ENCODE results near the gene C9orf57.
A peak's percentile ranks its signal among the peaks of the same experiment; 100 is the strongest.

The C9orf57 gene

DNA sequence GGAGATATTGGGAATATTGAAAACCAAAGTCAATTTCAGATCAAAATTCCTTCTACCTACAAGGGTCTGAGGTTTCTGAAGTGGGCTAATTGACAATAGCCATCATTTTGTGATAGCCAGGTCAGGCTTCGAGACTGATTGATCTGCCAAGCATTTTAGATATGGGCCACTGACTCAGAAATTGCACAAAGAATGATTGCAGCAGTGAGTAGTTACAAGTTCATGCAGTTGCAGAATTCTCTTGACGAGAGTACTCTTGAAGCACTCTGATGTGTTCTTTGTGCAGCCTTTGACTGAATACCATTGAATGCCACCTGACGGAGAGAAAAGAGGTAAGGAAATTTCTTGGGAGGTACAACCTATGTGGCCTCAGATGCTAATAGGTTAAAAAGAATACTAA lies 8.3 kb downstream of the C9orf57 start:
- TF ChIP-seq, protein P1, sequence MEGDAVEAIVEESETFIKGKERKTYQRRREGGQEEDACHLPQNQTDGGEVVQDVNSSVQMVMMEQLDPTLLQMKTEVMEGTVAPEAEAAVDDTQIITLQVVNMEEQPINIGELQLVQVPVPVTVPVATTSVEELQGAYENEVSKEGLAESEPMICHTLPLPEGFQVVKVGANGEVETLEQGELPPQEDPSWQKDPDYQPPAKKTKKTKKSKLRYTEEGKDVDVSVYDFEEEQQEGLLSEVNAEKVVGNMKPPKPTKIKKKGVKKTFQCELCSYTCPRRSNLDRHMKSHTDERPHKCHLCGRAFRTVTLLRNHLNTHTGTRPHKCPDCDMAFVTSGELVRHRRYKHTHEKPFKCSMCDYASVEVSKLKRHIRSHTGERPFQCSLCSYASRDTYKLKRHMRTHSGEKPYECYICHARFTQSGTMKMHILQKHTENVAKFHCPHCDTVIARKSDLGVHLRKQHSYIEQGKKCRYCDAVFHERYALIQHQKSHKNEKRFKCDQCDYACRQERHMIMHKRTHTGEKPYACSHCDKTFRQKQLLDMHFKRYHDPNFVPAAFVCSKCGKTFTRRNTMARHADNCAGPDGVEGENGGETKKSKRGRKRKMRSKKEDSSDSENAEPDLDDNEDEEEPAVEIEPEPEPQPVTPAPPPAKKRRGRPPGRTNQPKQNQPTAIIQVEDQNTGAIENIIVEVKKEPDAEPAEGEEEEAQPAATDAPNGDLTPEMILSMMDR (conservative IDR thresholded peaks at IDR 0.05; ENCODE audit: low read length), result no peak
- no peak overlapping the region for H3K4me3 ChIP-seq (ENCODE audit: low read length)
- no peak for DNase-seq (ENCODE audit: low read depth)

DNA sequence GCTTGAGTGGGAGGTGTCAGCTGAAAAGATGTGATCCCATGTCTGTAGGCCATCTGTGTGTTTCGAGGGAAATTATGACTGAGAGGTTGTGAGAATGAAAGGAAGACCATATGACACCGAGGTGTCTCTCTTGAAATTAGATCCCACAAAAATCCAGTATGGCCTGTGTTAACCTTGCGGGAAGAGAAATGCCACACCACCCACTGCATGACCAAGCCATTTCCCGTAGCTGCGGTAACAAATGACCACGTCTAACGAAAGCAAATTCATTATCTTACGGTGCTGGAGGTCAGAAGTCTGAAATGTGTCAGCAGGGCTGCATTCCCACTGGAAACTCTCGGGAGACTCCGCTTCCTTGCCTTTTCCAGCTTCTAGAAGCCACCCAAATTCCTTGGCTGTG lies 11.6 kb downstream of the C9orf57 start:
- no peak for DNase-seq (ENCODE audit: low read depth)
- H3K4me3 ChIP-seq (ENCODE audit: low read length), result no peak overlapping the region
- TF ChIP-seq, protein P1 (conservative IDR thresholded peaks at IDR 0.05; ENCODE audit: low read length), result no peak

DNA sequence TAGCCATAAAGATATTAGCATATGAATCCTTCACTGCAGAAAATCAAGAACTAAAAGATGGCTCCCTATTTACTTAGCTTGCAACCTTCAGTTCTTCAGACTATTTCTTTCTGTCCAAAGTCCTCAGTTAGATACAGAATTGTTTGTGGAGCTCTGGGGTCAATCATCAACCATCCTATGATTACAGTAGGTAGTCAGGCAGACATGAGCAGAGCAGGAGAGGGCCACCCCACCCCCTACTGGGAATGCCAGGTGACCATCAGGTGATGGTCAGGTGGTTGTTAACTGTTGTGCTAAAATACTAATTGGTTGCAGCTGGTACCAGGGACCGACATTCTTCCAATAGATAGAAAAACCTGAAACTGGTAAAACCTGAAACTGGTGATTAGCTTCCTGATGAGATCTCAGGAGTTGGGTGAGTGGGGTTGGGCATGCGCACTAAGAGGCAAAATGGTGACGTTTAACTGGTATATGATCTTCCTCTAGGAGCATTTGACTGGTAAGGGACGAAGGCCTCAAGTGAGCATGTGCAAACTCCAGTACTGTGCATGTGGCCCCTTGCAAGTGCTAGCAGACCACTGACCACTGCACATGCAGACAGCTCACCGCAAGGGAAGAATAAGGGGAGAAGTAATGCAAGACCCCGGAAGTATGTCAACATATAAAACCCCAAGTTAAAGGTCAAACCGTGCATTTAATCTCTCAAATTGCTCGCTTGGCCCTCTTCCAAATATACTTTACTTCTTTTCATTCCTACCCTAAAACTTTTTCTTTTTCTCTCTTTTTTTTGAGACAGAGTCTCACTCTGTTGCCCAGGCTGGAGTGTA lies 13.6 kb downstream of the C9orf57 start:
- no peak overlapping the region for H3K4me3 ChIP-seq (ENCODE audit: low read length)
- TF ChIP-seq, protein P1 (conservative IDR thresholded peaks at IDR 0.05; ENCODE audit: low read length), result no peak

DNA sequence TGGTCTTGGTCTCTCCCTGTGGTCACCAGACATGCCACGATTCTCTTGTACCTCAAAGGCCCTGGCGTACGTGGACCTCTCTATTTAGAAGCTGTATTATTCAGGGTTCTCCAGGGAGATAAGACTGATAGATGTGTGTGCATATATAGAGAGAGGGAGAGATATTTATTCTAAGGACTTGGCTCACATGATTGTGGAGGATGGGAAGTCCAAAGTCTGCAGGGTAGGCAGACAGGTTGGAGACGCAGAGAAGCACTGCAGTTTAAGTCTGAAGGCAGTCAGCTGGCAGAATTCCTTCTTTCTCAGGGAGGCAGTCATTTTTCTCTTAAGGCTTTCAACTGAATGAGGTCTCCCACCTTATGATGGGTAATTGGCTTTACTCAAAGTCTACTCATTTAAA lies 16.3 kb downstream of the C9orf57 start:
- TF ChIP-seq, protein P1 (conservative IDR thresholded peaks at IDR 0.05; ENCODE audit: low read length), result no peak

More for the DNA sequence above, 13.6 kb downstream of the C9orf57 start:
- no peak for DNase-seq (ENCODE audit: low read depth)

DNA sequence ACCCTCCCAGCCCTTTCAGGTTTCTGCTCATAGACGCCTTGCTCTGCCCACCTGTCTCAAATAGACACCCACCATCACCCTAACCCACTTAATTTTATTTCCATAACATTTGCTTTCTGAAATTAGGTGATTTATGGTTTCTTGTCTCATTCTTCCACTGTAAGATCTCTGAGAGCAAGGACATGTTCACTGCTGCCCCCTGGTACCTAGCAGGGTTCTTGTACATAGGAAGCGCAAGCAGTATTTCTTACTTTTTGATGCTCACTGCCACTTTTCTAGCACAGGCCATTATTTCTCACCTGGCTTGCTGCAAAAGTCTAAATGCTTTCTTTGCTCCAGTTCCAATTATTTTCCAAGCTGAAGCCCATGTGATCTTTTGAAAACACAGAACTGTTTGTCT lies 16.8 kb downstream of the C9orf57 start:
- H3K4me3 ChIP-seq (ENCODE audit: low read length), result no peak overlapping the region
- DNase-seq (ENCODE audit: low read depth), result no peak
- TF ChIP-seq, protein P1 (conservative IDR thresholded peaks at IDR 0.05; ENCODE audit: low read length), result no peak

More for the DNA sequence above, 16.3 kb downstream of the C9orf57 start:
- DNase-seq (ENCODE audit: low read depth), result no peak
- no peak overlapping the region for H3K4me3 ChIP-seq (ENCODE audit: low read length)

DNA sequence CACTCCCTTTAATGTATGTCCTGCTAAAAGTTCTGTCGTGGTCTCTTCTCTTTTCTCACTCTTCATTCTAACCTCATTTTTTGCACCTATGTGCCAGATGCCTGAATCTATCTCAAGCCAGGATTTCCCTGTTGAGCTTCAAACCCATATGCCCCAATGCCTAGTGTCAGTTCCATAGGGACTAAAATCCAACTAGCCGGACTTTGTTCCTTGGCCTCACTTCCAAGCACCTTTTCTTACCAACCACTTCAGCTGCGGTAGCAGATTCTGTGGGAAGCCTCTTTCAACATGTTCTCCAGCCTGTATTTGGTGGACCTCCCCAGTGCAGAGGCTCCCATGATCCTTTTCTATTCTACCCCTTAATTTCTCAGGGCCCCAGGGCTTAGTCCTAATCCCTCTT lies 17.5 kb downstream of the C9orf57 start:
- TF ChIP-seq, protein P1 (conservative IDR thresholded peaks at IDR 0.05; ENCODE audit: low read length), result no peak
- no peak for DNase-seq (ENCODE audit: low read depth)
- H3K4me3 ChIP-seq (ENCODE audit: low read length), result no peak overlapping the region

DNA sequence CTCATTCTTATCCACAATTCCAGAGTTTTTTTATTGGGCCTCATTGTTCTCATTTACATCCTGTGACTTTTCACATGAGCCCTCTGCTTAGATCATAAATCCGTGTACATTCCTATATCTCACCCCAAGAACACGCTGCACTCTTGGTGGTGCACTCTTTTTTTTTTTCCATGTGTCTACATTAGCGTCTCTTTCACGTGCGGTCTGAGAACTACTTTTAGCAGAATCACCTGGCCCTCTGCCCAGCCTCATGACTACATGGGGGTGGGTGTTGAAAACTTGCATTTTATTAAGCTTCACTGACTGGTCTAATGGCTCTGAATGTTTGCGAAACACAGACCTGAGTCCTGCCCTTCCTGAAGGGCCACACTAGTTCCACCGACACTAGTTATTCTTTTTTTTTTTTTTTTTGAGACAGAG lies 18.6 kb downstream of the C9orf57 start:
- peak; percentile 79 for DNase-seq (ENCODE audit: low read depth)
- no peak overlapping the region for H3K4me3 ChIP-seq (ENCODE audit: low read length)
- TF ChIP-seq, protein P1 (conservative IDR thresholded peaks at IDR 0.05; ENCODE audit: low read length), result no peak

Data from AG10803 (cell line).